ENCODE measurements around the gene PTPRM.

PTPRM gene

GRCh38 chr18:8357320-8357719 lies 790.2 kb downstream of the PTPRM start:
- no peak for DNase-seq

- DNase-seq = no peak
Measured at GRCh38 chr18:8358033-8358765, 791.1 kb downstream of the PTPRM start.

- DNase-seq = no peak
Measured at GRCh38 chr18:8359076-8359475, 792.0 kb downstream of the PTPRM start.

GRCh38 chr18:8359481-8359880 lies 792.4 kb downstream of the PTPRM start:
- no peak for DNase-seq

GRCh38 chr18:8361941-8362471 lies 794.9 kb downstream of the PTPRM start:
- DNase-seq = no peak

GRCh38 chr18:8362863-8363262 lies 795.7 kb downstream of the PTPRM start:
- DNase-seq = no peak

- no peak for DNase-seq
Measured at GRCh38 chr18:8364385-8364784, 797.3 kb downstream of the PTPRM start.

GRCh38 chr18:8365006-8365405 lies 797.9 kb downstream of the PTPRM start:
- no peak for DNase-seq

GRCh38 chr18:8365528-8365927 lies 798.4 kb downstream of the PTPRM start:
- DNase-seq = no peak

- no peak for DNase-seq
Measured at GRCh38 chr18:8366070-8366469, 799.0 kb downstream of the PTPRM start.

- DNase-seq = no peak
Measured at GRCh38 chr18:8366656-8367055, 799.5 kb downstream of the PTPRM start.

GRCh38 chr18:8367217-8367988 lies 800.3 kb downstream of the PTPRM start:
- peak; percentile 26 for DNase-seq

GRCh38 chr18:8368512-8369217 lies 801.5 kb downstream of the PTPRM start:
- DNase-seq = no peak

- no peak for DNase-seq
Measured at GRCh38 chr18:8373486-8373885, 806.4 kb downstream of the PTPRM start.

- no peak for DNase-seq
Measured at GRCh38 chr18:8374676-8375075, 807.6 kb downstream of the PTPRM start.

GRCh38 chr18:8375249-8375648 lies 808.1 kb downstream of the PTPRM start:
- DNase-seq = peak; percentile 47

GRCh38 chr18:8376113-8376512 lies 809.0 kb downstream of the PTPRM start:
- DNase-seq = no peak

- no peak for DNase-seq
Measured at GRCh38 chr18:8379187-8379941, 812.2 kb downstream of the PTPRM start.

GRCh38 chr18:8380006-8380405 lies 812.9 kb downstream of the PTPRM start:
- no peak for DNase-seq

- no peak for DNase-seq
Measured at GRCh38 chr18:8380926-8381325, 813.8 kb downstream of the PTPRM start.

- no peak for DNase-seq
Measured at GRCh38 chr18:8381821-8382459, 814.8 kb downstream of the PTPRM start.

GRCh38 chr18:8385400-8385799 lies 818.3 kb downstream of the PTPRM start:
- no peak for DNase-seq
